NCI-H69 (cell line): ENCODE measurements around the gene PUM2.
"Not testable (repeated sequence)": the region's sequence is repeated elsewhere in the genome, so short reads cannot be mapped to it uniquely, and the experiment has no call there.

Experiments
- DNase-seq: peaks from one replicate; lab custom pipeline; 2025; lab: John Stamatoyannopoulos, UW

PUM2 gene

DNA sequence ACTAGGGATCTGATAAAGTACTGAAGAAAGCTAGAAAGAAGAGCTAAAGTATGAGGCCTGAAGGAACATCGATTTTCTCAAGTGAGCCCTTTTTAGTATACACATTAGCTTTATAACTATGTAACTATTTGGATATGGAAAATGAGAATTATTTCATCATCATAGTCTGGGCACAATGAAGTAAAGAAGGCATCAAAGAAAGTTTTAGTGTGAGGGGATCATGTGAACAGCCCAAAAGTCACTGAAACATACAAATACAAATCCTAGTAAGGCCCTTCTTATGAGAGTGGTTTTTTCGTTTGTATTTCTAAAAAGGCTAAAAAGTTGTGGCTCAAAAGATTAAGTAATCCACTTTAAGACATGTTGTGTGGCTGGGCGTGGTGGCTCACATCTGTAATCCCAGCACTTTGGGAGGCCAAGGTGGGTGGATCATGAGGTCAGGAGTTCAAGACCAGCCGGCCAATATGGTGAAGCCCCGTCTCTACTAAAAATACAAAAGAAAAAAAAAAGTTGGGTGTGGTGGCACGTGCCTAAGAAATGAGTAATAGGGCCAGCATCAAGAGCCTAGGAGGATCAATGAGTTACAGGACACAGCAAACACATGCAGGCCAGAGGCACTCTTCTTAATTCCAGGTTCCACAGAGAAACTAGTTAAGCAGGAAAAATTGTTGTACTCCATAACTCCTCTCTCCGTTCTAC is 61.9 kb downstream of the PUM2 start:
- no peak for DNase-seq

DNA sequence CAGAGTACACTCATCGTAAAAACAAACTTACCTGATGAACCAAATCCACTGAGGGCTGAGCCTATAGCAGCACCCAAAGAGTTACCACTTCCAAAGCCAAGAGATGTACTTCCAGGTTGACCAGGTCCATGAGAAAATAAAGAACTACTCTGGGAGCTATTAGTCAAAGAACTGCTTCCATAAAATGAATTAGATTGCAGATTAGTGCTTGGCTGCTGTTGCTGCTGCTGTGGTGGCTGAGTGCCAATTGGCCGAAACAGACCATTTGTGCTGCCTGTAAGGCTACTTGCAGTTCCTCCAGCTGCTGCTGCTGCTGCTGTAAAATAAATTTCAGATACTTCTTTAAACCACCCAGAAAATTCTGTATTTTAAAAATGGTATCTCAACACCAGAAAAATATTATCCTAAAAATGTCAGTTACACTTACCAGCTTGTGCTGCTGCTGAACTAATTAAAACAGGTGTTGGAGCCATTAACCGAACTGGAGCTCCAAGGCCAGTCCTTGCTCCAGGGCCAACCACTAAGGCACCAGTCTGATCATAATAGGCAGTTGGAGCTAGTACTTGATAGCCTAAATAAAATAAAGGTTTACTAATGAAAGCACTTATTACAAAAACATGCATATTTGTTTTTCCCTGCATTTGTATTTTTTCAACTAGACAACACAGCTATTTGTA is 67.6 kb downstream of the PUM2 start:
- DNase-seq, result no peak

DNA sequence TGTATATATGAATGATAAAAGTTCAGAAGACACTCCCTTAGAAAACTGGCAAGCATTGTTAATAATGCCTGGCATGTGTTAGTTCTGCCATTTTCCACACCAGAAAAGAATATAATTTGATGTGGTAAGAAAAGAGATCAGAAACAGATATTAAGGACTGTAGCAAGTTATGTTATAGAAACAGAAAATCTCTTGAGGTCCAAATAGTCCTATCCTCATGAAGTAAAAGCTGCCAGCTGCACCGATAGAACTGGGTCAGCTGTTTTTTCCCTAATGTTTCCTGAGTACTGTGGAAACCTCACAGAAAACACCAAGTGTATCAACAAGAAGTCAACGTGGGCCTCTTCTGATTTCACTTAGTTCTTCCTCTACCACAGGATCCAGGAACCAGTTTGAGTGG is 68.8 kb downstream of the PUM2 start:
- no peak for DNase-seq

DNA sequence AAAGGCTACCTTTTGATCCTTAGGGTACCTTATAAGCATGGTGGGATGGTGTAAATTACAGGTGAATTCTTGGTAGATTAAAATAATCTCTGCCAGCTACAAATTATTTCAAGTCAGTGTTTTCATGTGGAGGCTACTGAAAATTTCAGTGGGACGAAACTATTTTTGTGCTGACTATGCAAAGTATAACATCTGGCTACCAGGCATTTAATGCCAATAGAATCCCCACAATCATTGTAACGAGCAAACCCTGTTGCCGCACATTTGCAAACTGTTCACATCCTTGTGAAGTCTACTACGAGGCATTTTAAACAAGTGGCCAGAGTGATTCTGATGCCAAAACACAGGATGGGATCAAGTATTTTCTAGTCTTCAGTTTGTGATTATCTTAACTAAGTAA is 77.6 kb downstream of the PUM2 start:
- DNase-seq, result no peak

DNA sequence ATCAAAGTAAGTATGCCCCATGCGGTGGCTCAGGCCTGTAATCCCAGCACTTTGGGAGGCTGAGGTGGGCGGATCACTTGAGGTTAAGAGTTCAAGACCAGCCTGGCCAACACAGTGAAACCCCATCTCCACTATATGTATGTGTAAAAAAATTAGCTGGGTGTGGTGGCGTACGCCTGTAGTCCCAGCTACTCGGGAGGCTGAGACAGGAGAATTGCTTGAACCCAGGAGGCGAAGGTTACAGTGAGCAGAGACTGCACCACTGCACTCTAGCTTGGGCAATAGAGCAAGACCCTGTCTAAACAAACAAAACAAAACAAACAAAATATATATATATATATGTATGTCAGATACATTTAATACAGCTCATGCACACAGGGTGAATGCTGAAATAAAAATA is 82.3 kb downstream of the PUM2 start:
- DNase-seq, result not testable (repeated sequence)

DNA sequence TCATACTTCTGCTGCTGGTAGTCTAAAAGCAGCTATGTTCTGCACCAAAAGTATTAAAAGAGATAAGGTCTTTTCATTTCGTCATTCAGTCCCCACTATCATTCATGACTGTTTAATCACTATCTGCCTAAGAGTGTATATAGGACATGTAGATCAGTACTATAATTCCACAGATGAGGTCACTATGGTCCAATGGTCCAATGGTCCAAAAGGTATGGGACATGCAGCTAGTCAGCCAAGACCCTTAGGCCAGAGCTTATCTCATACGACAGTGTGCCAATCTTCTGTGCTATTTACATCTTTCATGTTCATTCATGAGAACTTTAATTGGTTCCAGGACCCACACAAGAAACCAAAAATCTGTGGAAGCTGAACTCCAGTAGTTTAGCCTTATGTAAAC is 83.1 kb downstream of the PUM2 start:
- no peak for DNase-seq

DNA sequence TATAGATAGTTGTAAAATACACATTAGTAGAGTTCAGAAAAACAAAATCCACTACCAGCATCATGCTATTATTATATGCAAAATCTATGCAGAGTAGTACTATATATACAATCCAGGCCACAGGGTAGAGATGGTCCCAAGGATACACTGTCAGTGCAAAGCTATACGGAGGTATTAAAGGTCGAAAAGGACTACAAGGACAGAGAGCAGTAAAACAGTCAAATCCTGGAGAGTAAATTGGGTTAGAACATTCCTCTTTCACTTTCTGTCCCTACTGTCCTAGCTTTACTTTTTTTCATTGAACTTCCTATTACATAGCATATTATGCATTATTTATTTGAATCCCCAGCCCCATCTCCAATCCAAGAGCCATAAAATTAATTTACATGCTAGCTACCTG is 86.0 kb downstream of the PUM2 start:
- no peak for DNase-seq

DNA sequence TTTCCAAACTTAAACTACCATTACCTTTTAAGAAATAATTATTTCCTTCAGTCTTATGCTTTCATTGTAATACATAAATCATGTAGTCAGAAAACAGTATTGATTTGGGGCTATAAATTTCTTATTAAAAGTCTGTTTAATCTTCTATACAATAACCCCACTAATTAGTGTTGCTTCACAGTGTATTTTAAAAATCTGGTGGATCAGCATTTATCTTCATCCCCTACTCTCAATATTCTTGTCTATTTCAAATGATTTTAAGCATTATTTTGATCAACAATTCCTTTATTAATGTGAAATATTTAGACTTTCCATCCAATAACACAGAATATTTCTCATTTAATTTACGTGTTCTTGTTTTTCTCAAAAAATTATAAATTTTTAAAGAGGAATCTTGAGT is 93.2 kb downstream of the PUM2 start:
- no peak for DNase-seq

DNA sequence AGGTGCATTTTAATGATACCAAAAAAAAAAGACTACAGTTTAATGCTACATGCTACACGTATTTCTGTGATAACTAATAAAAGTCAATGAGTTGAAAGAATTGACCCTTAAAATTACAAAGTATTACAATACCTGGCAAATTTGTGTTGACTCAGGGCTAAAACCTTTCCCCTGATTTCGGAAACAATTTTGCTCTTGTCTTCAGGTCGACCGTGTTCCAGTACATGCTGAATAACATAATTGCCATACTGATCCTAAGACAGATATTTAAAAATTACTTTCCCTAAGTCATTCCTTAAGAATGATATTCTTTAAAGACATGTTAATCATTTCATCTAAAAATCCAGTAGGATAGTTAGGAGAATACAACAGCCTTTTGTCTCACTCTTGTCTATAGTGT is 95.9 kb downstream of the PUM2 start:
- no peak for DNase-seq

DNA sequence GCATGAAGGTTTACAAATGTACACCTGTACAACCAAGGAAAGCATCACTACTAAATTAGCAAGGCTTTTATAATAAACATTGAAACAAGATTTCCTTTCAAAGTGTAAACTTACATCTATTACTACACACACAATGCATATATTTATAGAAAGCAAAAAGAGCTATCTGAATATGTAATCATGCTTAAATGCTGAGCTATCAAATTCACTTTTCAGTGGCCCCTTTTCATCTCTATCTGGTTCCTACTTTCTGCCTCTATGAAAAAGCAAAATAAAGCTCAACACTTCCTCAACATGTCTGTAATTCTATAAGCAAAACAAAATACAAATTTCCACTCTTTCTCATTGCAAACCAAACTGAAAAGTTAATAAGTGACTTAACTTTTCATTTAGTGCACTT is 100.2 kb downstream of the PUM2 start:
- no peak for DNase-seq

DNA sequence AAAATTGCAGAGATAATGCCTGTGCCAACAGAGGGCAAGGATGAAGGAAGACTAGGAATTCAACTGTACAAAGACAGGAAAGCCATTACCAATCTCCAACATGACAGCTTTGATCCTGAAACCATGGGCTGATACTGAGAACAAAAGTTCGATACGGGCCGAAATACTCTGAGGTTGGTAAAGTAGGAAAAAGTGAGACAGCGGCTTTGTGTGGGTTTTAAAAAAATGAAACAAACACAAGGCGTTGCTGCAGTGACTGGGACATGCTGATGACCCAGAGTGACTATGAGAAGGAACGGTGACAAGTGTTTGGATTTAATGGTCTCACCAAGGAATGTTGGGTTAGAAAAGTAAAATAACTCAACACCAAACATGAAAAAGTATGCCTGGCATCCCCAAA is 101.5 kb downstream of the PUM2 start:
- no peak for DNase-seq

DNA sequence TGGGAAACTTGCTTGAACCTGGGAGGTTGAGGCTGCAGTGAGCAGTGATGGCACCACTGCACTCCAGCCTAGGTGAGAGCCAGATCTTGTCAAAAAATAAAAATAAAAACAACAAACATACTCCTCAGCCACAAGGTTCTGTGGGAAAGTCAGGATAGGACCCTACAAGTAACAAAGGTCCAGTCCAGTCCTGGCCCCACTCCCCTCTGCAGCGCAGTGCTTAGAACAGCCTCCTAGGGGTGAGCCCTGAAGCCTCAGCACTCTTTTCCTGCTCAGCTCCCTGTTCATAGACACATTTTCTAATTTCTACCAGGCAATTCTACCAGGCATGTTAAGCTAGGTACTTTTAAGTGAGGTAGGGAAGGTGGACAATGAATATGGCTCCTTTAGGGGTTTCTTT is 103.6 kb downstream of the PUM2 start:
- no peak for DNase-seq

DNA sequence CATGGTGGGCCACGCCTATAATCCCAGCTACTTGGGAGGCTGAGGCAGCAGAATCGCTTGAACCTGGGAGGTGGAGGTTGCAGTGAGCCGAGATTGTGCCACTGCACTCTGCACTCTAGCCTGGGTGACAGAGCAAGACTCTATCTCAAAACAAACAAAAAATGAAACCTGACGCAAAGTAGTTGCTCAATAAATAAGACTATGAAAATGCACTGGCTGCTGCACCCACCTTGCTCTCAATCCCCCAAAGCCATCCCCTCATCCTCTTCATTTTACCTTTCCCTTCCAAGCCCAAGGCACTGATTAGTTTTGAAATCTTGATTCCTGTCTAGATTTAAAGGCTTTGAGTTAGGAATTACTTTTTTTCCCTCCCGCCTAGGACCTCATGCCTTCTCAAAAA is 107.0 kb downstream of the PUM2 start:
- DNase-seq, result not testable (repeated sequence)

DNA sequence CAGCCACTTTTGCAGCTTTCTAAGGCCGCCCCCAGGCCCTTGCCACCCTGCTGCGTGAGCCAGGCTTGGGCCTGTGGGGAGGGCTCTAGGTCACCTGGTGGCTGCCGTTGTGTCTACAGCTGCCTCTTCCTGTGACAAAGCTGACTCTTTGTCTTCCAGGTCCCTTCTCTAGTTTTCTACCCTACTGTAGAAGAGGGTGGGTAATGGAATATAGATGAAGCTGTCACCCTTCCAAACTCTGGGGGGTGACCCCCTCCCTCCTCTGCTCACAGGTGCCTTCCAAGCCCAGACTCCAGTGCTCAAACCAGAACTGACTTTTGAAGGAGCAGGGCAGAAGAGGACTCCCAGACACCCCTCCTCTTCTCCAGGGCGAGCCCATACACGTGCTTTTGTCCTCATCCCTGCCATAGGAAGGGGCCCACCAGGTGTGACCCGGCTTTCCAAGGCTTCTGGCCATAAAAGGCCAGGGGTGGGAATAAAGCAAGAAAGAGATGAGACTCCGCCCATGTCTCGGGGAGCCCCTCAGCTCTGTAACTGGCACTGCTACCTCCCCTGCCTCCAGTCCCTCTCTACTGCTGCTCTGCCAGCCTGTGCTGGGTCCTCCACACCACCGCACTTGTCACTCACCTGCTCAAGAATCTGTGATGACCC is 107.8 kb downstream of the PUM2 start:
- DNase-seq, result peak; percentile 61

DNA sequence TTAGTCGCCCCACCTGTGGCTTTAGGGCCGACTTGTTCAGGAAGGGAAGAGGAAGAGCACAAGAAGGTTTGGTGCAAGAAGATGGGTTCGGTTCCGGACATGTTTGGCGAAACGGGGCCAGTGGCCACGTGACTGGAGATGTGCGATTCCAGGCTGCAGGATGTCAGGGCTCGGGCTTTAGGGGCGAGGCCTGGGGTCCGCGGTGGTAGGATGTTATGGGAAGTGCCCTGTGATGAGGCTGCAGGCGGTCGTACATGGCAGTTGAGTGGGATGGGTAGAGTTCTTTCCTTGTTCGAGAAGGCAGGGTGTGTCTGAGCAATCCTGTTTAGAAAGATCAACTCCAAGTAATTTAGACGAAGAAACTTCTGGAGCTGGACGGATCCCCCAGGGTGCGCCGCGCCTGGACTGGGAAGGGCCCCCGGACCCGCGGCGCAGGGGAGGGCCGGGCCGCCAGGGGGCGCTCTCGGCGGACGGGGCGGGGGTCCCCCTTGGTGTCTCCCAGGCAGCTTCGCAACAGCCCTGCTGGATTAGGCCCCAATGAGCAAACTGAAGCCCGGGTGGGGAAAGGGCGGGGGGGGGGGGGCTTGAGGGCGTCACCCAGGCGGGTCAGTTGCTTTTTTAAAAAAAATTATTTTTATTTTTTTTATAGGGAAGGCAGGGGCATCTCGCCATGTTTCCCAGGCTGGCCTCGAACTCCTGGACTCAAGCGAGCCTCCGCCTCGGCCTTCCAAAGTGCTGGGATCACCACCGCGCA is 108.5 kb downstream of the PUM2 start:
- DNase-seq, result no peak

DNA sequence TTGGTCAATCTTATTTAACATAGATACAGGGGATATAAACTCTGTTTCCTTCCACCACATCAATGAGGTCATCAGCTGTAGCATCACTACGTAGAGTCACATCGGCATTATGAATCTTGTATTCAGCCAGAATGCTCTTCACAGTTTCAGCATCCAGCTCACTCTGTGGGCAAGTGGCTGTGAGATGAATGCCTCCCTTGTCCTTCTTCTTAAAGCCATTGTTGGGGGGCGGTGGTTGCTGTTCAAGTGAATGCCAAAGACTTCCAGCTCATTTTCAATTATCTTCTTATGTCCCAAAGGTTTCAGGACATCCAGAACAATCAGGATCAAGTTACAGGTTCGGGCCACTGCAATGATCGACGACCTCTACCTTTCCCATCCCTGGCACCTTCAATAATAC is 110.4 kb downstream of the PUM2 start:
- DNase-seq, result not testable (repeated sequence)

DNA sequence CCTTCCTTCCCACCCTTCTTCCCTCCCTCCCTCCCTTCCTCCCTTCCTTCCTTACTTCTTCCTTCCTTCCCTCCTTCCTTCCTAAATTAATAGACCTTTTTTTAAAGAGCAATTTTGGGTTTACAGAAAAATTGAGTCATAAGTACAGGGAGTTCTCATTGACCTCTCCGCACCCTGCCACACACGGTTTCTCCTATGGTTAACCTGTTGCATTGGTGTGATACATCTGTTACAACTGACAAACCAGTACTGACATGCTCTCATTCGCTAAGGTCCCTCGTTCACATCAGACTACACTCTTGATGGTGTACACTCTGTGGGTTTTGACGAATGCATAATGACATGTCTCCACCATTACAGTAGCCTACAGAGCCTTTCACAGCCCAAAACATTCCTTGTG is 114.1 kb downstream of the PUM2 start:
- no peak for DNase-seq

DNA sequence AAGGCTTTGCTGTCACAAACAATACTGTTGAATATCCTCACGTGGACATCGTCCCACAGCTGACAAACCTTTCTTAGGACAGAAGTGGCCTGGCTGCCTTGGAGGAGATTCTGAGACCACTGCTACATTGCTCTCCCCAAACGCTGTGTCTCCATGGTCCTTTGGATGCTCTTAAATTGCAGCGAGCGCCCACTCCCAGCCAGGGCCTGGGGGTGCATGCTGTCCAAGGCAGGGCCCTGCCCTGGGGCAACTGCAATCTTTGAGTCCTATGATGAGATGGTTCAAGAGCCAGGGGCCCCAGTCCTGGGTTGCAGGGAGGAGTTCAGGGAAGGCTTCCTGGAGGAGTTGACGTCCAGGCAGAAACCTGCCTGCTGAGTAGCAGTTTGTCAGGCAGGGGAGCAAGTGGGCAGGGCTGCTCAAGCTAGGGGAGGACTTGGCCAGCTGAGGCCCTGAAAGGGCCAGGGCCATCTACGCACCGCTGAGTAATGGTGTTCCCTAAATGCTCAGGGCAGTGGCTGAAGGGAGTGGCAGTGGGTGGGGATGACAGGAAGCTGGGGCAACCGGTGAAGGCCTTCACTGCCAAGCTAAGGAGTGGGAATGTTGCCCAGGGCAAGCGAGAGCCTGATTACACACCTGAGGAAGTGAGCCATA is 114.9 kb downstream of the PUM2 start:
- DNase-seq, result no peak

DNA sequence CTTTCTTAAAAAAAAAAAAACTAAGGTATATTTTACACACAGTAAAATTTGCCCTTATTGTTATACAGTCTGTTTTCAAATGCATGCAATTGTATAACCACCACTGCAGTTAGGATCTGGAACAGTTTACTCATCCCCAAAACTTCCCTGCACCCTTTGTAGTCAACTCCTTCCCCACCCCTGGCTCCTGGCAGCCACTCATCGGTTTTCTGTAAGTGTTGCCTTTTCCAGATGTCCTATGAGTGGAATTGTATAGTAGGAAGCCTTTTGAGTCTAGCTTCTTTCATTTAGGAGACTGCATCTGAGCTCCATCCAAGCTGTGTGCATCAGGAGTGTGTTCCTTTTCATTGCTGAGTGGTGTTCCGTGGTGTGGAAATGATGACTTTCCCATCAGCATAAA is 116.0 kb downstream of the PUM2 start:
- not testable (repeated sequence) for DNase-seq

DNA sequence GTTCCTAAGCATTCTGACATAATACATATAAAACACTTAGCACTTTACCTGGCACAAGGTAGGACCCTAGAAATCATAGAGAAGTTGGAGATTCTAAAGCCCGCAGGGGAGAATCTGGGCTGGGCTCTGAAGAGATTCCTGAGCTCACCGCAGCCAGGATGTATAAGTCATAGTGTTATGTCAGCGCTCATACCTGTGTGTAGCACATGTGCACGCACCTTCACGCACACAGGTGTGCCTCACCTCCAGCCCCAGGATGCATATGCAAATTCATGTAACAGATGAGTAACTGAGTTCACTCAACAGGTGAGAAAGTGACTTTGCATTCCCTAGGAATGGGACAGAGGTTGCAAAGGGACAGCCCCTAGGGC is 117.8 kb downstream of the PUM2 start:
- no peak for DNase-seq

DNA sequence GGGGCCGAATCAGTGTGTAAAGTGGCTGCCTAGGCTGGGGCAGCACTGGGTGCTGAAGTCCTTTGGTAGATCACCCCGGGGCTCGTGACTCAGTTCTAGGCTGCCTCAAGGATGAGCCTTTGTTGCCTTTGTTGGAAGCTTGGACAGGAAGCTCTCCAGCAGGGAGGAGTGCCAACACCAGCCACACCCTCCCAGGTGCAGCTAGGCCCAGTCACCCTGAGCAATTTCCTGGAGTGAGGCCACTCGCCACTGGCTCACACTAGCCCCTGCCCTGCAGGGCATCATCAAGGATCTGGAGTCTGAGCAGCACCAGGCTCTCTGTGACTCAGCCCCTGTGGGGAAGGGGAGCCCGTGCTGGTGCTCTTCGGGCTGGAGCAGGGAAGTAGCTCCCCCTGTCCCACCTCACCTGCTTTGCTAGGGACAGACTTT is 119.0 kb downstream of the PUM2 start:
- DNase-seq, result peak; percentile 88

DNA sequence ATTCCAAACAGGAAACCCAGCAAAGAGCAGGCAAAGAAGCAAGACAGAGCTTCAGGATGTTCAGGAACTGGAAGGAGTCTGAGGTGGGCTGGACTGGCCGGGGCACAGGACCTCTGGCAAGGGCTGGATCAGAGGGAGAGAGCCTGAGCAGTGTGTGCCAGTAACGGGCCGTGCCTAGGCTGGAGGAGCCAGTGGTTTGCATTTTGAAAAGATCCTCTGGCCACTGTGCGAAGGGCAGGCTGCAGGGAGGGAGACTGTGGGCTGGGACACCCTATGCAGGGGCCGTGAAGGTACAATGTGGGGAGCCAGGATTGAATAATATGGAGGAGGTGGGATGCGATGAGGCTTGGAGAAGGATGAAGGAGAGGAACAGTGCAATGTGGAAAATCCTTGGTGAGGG is 119.5 kb downstream of the PUM2 start:
- no peak for DNase-seq
